GM21367 (cell line): Measurements from ENCODE around the gene LRRN2.
"Not testable (repeated sequence)": the region's sequence is repeated elsewhere in the genome, so short reads cannot be mapped to it uniquely, and the experiment has no call there.

Source experiments
- ATAC-seq: cut with Tn5 transposase; IDR thresholded peaks from one replicate; pipeline ENCODE4 v1.9.1; 2021; ENCODE audit not compliant: unreplicated experiment

The LRRN2 gene

GRCh38 chr1:204633665-204634064 is 51.9 kb downstream of the LRRN2 start:
- ATAC-seq, result no peak

DNA sequence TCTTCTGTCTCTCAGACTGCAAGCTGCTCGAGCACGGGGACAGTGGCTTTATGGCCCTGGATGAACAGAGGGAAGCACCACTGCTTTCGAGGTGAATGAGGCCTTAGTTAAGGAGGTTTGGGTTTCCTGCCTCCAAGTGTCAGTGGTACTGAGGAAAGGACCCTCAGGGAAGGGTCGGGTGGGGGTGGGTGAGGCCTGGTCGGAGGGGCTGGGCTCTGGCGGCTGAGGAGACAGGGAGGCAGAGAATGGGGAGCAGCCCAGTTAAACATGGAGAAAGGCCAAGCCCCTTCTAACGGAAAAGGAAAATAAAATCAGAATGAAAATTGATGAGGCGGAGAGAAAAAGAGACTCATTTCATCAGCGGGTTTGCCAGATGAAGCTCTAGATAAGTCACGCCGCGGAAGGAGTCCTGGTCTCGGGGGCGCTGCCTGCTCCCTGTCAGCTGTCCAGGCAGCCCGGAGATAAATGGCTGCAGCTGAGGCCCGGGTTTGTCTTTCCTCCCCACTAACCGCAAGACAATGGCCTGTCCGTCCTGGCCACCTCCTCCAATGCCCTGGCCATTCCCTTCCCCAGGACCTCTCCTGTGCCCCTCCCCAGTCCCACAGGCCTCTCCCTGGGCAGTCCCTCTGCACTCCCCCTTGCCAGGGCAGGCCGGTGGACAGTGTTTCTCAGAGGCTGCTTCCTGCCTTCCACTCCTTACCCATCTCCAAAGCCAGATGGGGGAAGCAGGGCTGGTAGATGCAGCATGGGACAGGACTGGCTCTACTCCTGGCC is 55.2 kb downstream of the LRRN2 start:
- ATAC-seq, result no peak

DNA sequence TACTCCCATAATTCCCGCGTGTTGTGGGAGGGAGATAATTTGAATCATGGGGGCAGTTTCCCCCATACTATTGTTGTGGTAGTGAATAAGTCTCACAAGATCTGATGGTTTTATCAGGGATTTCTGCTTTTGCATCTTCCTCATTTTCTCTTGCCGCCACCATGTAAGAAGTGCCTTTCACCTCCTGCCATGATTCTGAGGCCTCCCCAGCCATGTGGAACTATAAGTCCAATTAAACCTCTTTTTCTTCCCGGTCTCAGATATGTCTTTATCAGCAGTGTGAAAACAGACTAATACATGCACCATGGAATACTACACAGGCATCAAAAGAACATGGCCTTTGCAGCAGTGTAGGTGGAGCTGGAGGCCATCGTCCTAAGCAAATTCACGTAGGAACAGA is 56.1 kb downstream of the LRRN2 start:
- not testable (repeated sequence) for ATAC-seq

GRCh38 chr1:204628868-204629267 is 56.7 kb downstream of the LRRN2 start:
- ATAC-seq, result no peak

- no peak for ATAC-seq
These were observed 58.1 kb downstream of the LRRN2 start for GRCh38 chr1:204627436-204627835.

GRCh38 chr1:204626381-204626780 is 59.2 kb downstream of the LRRN2 start:
- ATAC-seq, result no peak

DNA sequence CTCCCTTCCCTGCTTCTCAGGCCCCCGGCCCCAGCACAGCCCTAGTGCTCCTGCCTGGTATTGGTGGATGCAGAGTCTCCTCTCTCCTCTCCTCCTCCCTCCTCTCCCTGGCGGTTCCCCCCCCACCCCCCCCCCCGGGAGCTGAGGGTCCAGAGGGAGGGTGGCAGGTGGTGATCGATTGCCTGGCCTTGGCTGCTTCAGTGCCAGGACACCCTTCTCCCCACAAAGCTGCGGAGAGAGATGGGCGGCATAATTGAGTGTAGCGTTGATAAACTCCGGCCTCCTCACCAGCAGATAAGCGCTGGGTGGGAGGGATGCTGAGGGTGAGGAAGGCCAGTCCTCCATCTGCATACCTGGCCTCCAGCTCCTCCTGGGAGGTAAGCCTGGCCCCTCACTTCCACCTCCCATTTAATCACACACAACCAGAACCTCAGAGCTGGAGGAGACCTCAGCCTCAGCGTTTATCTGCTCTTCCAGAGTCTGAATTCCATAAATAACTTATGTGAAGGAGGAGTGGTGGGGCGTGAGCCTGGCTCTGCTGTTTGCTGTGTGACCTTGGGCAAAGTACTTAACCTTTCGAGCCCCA is 60.8 kb downstream of the LRRN2 start:
- ATAC-seq, result no peak

- no peak for ATAC-seq
These were observed 61.6 kb downstream of the LRRN2 start for GRCh38 chr1:204623894-204624361.

GRCh38 chr1:204623365-204623893 is 62.1 kb downstream of the LRRN2 start:
- ATAC-seq, result no peak

- ATAC-seq, result no peak
These were observed 63.5 kb downstream of the LRRN2 start for GRCh38 chr1:204621996-204622395.

GRCh38 chr1:204621396-204621795 is 64.1 kb downstream of the LRRN2 start:
- ATAC-seq, result no peak

DNA sequence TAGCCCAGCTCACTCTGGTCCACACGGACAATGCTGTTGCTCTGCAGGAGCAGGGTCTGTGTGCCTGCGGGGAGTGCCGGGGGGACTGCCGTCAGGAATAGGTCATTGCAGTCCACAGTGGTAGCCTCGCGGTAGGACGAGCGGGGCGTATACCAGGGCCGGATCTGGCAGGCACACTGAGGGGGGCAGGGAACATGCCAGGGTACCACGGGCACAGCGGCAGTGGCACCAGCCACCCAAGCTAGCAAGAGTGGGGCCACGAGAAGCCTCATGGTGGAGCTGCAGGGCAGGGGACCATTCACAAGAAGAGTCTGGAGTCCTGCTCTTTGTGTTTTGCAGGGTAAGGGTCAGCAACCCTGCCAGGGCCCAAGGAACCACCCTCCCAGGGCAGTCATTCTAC is 65.8 kb downstream of the LRRN2 start:
- ATAC-seq, result no peak

DNA sequence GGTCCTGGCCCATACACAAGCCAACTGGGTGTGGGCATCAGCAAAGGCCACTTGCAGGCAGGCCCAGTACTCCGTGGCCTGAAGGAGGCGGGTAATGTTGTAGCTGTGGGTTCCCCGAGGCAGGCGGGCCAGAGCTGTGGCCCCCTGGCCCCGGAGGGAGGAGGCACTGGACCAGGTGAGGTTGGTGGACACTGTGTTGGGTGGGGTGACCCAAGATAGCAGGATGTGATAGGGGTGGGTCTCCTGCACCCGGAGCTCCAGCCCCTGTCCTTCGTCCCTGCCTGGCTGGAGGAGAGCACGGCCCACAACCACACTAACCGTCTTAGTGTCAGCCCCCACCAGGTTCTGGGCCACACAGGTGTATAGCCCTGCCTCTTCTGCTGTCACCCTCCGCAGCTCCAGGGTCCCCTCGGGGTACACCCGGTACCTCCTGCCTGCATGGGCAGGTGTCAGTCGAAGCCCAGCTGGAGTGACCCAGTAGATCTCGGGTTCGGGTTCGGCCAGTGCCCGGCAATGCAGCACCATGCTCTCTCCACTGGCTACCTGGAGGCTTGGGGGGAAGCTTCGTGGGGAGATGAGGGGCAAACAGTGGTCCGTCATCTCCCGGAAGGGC is 67.3 kb downstream of the LRRN2 start:
- ATAC-seq, result no peak

- ATAC-seq, result no peak
These were observed 68.0 kb downstream of the LRRN2 start for GRCh38 chr1:204617256-204618147.

DNA sequence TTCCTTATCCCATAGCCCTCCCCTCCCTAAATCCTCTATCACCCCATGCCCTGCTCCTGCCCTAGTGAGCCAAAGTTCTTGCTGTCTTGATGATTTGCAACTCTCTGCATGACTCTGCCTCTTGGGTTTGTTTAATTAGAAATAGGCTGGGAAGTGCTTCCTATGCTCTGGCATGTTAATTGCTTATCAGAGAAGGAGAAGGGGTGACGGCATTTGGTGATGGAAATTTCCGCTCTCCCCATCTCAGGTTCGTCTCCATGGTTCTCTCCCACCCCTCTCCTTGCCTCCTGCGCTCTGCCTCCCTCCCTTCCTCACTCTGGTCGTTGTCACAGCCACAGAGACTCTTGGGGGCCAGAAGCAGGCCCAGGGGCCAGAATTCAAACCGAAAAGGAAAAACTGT is 68.9 kb downstream of the LRRN2 start:
- no peak for ATAC-seq

DNA sequence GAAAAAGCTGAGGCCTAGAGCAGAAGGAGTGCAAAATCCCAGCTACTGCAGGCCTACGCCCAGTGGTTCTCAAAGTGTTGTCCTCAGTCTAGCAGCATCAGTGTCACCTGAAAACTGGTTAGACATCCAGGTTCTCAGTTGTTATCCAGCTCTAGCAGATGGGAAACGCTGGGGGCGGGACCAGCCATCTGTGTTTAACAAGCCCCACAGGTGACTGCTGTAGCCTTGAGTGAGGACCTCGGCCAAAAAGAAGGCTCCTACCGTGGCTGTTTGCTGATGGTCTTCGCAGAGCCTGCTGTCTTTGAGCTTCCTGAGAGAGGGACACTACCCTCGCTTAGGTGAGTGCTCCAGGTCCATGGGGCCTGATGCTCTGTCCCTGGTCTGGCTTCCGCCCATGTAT is 69.7 kb downstream of the LRRN2 start:
- no peak for ATAC-seq

DNA sequence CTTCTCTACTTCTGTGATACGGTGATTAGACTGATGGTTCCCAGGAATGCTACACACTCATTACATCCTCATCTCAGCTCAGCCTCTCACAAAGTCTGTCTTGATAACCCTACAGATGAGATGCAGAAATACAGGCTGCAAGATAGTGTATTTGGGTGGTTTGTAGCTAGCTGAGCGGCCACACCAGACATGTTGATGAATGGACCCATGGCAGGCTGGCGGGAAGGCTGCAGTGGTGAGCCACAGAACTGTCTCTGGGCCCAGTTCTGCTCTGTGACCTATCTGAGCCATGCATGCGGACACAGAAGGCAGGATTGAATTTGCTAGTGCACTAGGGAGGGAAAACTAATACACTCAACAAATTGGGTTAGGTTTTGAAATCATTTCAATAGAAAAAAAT is 71.9 kb downstream of the LRRN2 start:
- no peak for ATAC-seq

DNA sequence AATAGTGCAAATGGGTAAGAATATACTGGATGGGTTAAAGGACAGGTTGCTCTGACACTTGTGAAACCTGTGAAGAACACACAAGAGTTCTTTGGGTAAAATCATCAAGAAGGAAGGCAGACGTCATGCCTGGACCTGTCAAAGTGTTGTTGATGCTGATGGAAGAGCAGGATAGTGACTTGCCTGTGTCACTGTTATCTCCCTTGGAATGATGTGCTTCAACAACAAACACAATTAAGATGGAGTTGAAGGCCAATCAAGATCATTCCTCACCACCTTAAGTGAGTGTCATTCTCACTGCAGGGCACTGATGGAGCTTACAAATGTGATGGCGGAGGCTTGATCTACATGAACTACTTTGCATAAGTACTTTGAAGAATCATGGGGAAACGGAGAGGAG is 73.2 kb downstream of the LRRN2 start:
- no peak for ATAC-seq

- no peak for ATAC-seq
These were observed 74.5 kb downstream of the LRRN2 start for GRCh38 chr1:204611036-204611435.

GRCh38 chr1:204607910-204608309 is 77.6 kb downstream of the LRRN2 start:
- no peak for ATAC-seq

DNA sequence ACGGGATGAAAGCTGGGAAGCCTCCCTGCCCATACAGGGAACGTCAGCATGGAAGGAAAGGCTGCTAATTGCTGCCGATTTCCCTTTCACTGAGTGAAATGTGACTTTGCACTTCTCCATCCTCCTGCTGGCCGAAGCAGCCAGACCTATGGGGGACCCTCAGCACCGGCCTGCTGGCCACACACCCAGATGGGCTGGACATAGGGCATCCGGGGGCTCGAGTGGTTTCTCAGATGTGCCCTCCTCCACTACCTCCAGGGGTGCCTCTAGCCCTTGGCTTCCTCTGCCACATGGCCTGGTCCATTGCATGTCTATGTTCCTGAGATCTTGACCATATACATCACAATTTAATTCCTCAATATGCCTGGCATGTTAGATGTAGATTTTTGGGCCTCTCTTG is 79.7 kb downstream of the LRRN2 start:
- ATAC-seq, result no peak
